ENCODE data around the gene FBLN1.

FBLN1 gene

GRCh38 chr22:45638834-45639746 lies 136.4 kb downstream of the FBLN1 start:
- no peak for DNase-seq (ENCODE audit: low read depth in 2 of 2)

GRCh38 chr22:45639747-45640102 lies 137.0 kb downstream of the FBLN1 start:
- DNase-seq (ENCODE audit: low read depth in 2 of 2) = no peak

DNA sequence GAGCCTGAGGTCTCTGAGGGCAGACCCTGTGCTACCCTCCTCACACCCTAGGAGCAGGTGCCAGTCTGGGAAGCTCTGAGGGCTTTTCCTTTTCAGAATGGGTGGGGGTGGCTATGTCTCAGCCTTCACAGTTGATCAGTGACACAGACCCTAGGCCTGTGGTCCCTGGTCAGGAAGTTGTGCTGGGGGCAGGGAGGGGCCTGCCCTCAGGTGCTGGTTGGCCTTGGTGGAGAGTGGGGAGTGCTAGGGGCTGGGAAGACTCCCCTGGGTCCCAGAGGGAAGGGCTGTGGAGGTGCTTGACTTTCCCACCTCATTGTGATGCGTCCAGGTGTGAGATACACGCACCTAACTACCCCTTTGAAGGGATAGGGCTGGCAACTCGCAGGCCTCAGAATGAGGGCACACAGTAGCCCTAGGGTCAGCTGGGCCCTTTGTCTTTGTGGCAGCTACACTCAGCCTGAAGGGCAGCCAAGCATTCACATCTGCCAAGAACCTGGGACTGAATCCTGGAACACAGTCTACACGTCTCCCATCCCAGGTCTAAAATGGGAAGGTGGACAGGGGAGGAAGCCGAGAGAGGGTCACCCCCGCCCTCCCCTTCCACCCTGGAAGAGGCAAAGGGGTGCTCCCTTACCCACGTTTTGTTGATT lies 137.7 kb downstream of the FBLN1 start:
- no peak for DNase-seq (ENCODE audit: low read depth in 2 of 2)

GRCh38 chr22:45640941-45641621 lies 138.4 kb downstream of the FBLN1 start:
- DNase-seq (ENCODE audit: low read depth in 2 of 2) = no peak

DNA sequence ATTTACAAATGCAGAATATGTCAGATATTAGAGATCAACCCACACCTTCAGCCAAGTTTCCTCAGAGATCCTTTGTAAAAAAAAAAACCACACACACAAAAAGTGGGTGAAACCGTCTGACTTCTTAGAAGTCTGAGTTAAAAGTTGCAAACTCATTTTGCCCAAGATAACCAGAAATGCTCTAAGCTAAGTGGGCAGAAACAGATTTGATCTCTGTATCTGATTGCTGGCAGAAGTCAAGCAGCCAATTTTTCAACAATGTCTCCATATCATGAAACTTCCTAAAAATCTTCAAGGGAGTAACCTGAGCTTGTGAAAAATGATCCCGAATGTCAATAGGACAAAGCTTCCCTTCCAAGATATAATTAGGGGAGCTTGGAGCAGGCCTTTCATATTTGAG lies 140.3 kb downstream of the FBLN1 start:
- DNase-seq (ENCODE audit: low read depth in 2 of 2) = no peak

DNA sequence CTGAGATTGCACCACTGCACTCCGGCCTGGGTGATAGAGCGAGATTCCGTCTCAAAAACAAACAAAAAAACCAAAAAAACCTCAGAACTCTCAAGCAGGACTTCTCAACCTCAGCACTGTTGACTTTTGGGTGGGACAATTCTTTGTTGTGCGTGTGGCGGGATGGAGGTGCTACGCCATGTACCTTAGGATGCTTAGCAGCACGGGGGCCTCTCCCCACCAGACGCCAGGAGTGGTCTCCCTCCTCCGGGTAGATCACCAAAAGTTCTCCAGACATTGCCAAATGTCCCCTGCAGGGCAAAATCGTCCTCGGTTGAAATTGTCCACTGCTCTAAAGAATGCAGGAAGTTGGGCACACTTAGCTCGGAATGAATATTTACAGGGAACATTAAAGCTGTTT lies 142.0 kb downstream of the FBLN1 start:
- no peak for DNase-seq (ENCODE audit: low read depth in 2 of 2)

DNA sequence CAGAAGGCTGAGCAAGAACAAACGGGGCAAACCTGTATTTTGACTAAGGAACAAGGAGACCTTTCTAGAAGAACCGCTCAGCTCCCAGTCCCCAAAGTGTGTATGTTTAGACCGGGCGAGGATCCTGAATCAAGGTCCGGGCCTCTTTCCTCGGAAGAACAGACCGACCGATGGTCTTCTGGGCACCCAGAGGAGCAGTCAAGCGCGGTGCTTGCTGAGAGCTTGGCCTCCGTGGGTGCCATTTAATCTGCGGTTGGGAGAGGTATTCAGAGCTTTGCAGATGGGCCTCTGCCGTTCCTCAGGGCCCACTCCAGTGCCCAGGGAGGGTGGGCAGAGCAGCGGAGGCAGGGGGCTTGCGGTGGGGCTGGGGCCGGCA lies 142.5 kb downstream of the FBLN1 start:
- DNase-seq (ENCODE audit: low read depth in 2 of 2) = no peak

DNA sequence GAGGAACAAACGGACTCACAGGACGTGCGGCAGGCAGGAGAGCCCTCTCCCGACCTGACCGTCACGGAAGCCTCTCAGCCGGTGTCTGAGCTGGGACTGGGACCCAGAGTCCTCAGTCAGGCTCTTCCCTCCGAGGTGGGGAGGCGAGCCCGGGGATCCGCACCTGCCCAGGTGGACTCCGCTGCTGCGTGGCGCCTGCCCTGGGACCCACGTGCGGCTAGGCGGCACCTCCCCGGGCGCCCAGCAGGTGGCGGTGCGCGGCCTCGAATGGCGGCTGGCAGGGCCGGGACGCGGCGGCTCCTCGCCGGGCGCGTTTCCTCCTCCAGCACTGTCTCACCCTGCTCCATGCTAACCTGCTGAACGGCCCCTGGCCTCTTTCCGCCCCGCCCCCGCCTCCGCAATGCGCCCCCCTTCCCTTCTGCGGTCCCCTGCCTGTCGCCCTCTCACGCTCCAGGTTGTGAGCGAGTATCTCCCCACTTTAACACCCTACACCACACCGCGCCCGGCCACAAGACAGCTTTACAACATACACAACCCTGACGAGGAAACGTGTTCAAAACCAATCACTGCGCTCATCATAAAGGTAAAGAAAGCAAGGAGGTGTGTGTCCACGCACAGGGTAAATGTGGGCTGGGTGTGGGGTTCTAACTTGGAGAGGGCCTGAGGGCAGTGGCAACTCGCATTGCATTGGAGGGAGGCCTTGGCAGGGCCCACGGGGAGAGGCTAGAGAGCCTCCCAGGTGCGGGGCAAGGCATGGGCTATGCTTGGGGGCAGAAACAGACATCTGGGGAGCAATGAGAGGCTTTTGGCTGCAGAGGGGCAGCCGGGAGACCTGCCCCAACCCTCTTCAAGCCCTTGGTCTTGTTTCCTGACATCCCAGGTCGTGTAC lies 143.1 kb downstream of the FBLN1 start:
- peak; percentile 53 to 67 for DNase-seq (ENCODE audit: low read depth in 2 of 2)

GRCh38 chr22:45647532-45648225 lies 145.0 kb downstream of the FBLN1 start:
- DNase-seq (ENCODE audit: low read depth in 2 of 2) = no peak

DNA sequence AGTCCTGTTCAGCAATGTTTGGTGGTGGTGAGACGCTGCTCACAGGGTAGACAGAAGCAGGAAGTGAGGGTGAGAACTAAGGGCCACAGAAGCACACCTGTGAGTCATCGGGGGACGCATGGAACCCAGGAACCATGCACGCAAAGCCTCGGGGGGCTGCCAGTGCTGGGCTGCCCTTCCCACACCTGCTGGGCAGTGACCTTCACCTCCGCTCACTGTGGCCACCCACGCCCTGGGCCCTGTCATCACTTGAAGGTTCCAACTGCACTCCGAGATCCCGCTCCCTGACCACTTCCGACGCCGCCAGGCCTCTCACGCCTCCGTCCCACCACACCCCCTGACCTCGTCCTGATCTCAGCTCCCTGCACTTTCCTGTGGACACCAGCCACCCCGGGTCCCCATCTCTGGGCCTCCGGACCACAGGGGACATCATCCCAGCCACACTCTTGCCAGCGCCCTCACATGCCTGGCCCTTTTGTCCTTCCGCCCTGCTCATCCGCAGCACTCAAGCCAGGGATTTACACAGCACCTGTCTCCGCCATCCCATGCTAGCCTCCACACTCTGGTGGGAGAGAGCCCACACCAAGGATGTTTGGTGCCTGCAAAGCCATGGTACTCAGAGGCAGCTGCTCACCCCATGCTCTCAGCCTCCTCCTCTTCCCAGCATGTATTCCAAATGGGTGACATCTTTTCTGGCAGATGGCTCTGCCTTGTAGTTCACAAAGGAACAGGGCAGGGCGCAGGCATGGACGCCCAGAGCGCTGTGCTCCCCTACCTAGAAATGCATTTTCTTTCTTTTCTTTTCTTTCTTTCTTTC lies 145.8 kb downstream of the FBLN1 start:
- DNase-seq (ENCODE audit: low read depth in 2 of 2) = no peak

GRCh38 chr22:45649809-45650208 lies 147.1 kb downstream of the FBLN1 start:
- DNase-seq (ENCODE audit: low read depth in 2 of 2) = no peak

GRCh38 chr22:45650721-45651120 lies 148.0 kb downstream of the FBLN1 start:
- DNase-seq (ENCODE audit: low read depth in 2 of 2) = no peak
